Colonic mucosa (tissue), 4 donors: ENCODE measurements around the gene IL1RAPL2. TPM values are rescaled to one million over a fixed set of nuclear protein-coding genes. Genes with fewer than 3 reads are reported as not detected.
"Not testable (repeated sequence)": the region's sequence is repeated elsewhere in the genome, so short reads cannot be mapped to it uniquely, and the experiment has no call there.

Experiments used
- DNase-seq: peaks from one replicate; pipeline ENCODE4 v3.0.0-alpha.2; 2020
- H3K27ac ChIP-seq: fragments of 200-600 bp; one replicate; pipeline ENCODE4 v1.8.0; 2021
- H3K27me3 ChIP-seq: fragments of 200-600 bp; one replicate; pipeline ENCODE4 v1.8.0; 2021
- H3K36me3 ChIP-seq: fragments of 200-600 bp; one replicate; pipeline ENCODE4 v1.8.0; 2021
- H3K4me1 ChIP-seq: fragments of 200-600 bp; one replicate; pipeline ENCODE4 v1.8.0; 2021; ENCODE audit warnings: mild to moderate bottlenecking
- H3K4me3 ChIP-seq: fragments of 200-600 bp; one replicate; pipeline ENCODE4 v1.8.0; 2021
- H3K9ac ChIP-seq, 2 donors: one replicate each; pipeline ENCODE4 v1.7.0; 2013; ENCODE audit warnings: control low read depth in 2 of 2, low read depth in 2 of 2, low read length in 2 of 2
- H3K9me3 ChIP-seq: fragments of 200-600 bp; one replicate; pipeline ENCODE4 v1.8.0; 2021
- CTCF ChIP-seq: fragments of 200-600 bp; IDR thresholded peaks from one replicate; pipeline ENCODE4 v1.8.0; 2022; ENCODE audit warnings: antibody characterized with exemption, mild to moderate bottlenecking
- intact Hi-C: fragments of 100-400 bp; cut with DNase I; formaldehyde crosslinking; loops from one replicate; pipeline ENCODE4 v1.14.1; 2022
- total RNA-seq, 2 donors: library from RNA; stranded (reverse); fragmentation: NEBNext Ultra II Directional in 1 of 2; extraction: Animal tissue kit (Norgen Biotek cat#: 25700) in 1 of 2; gene quantifications; one replicate each; pipeline ENCODE4 v1.2.1, GENCODE V29; 2021
- donor health status: healthy.
- donor health status: DM: no; HTN: no; CAD: no.
- donor health status: DM: no; HTN: no; CAD: no.

The IL1RAPL2 gene
- total RNA-seq, 2 donors from 2014 or later: not detected

DNA sequence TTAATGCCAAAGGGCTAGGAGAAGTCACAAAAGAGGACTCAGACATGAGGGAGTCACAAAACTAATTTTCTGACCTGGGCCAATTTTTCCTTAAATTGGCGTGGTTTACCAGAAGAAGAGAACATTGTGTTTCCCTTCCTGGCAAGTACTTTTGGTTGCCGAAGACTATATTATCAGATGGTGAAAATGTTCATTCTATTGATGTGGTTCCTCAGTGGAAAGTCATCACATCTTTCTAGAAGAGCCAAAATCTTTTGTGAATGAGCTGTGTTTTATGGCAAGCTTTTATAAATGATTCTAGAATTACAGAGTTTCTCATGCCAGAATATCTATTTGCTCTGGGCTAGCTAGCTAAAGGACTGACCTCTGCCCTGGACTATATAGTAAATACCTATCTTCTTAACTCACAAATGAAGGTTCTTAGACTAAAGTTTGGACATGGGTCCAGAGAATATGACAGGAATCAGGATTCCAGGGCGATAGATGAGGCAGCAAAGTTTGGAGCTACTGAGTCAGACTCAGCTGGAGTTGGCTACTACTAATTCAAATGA, 288.9 kb downstream of the IL1RAPL2 start:
- intact Hi-C loops: no loop called here
- H3K27ac ChIP-seq: no peak overlapping the region
- no peak for TF ChIP-seq CTCF
- H3K9ac ChIP-seq: no peak overlapping the region
- no peaks in the 10 kb centered on the region for H3K9me3 ChIP-seq
- no peak overlapping the region for H3K4me3 ChIP-seq
- no peaks in the 10 kb centered on the region for H3K36me3 ChIP-seq
- no peaks in the 10 kb centered on the region for H3K4me1 ChIP-seq
- no peak for DNase-seq
- no peaks in the 10 kb centered on the region for H3K27me3 ChIP-seq

DNA sequence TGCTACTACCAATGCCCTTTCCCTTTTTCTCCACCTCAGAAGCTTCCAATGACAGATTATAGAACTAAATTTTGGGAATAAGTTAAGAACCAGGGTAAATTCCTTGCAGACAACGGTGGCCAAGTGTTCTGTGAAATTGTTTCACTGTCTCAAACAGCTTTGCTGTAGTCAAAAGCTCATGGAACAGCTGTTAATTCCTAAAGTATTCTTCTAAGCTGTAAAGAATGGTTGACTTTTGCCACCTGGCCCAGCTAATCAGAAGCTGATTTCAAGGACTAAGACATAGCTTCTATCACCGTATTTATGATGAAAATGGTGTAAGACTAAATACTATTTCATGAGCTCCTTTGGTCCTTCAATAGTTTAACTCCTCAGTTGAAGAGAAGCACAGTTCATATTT, 297.5 kb downstream of the IL1RAPL2 start:
- TF ChIP-seq CTCF: no peak

GRCh38 chrX:104864296-104864695, 298.3 kb downstream of the IL1RAPL2 start:
- TF ChIP-seq CTCF: no peak
- Histone ChIP-seq H3K4me1 (no peaks in the 10 kb centered on the region), H3K9me3 (no peaks in the 10 kb centered on the region), H3K27ac (no peak overlapping the region), H3K4me3 (no peak overlapping the region), H3K27me3 (no peaks in the 10 kb centered on the region), H3K9ac (no peak overlapping the region), H3K36me3 (no peaks in the 10 kb centered on the region)
- intact Hi-C loops: no loop called here
- DNase-seq: no peak

More for the DNA sequence above, 297.5 kb downstream of the IL1RAPL2 start:
- intact Hi-C loops: no loop called here
- no peak overlapping the region for H3K4me3 ChIP-seq
- H3K27me3 ChIP-seq: no peaks in the 10 kb centered on the region
- no peaks in the 10 kb centered on the region for H3K4me1 ChIP-seq
- H3K9ac ChIP-seq: no peak overlapping the region
- no peaks in the 10 kb centered on the region for H3K36me3 ChIP-seq
- no peak overlapping the region for H3K27ac ChIP-seq
- DNase-seq: no peak
- no peaks in the 10 kb centered on the region for H3K9me3 ChIP-seq

DNA sequence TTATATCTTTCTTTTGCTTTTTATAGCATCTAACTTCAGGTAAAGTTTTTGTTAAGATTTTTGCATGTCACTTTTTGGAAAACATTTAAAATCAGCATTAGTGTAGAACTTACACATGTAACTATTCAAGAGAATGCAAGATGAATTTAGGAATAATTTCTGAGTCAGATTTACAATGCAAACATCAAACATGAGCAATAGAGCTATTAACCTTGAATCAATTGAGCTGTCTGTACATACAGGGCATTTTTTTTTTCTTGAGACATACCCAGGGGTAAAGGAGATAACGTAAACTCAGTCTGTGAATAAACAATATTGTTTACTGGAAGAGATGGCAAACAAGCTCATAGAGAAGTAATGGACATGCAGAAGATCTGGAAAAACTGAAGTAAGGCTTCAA, 311.5 kb downstream of the IL1RAPL2 start:
- no peak overlapping the region for H3K9ac ChIP-seq
- H3K27ac ChIP-seq: no peak overlapping the region
- H3K4me3 ChIP-seq: no peak overlapping the region
- intact Hi-C loops: no loop called here
- DNase-seq: no peak
- H3K36me3 ChIP-seq: no peaks in the 10 kb centered on the region
- H3K27me3 ChIP-seq: no peaks in the 10 kb centered on the region
- no peaks in the 10 kb centered on the region for H3K4me1 ChIP-seq
- no peaks in the 10 kb centered on the region for H3K9me3 ChIP-seq
- TF ChIP-seq CTCF: no peak

- Histone ChIP-seq H3K4me3 (no peak overlapping the region), H3K9ac (no peak overlapping the region), H3K27me3 (no peaks in the 10 kb centered on the region), H3K27ac (no peak overlapping the region), H3K36me3 (no peaks in the 10 kb centered on the region), H3K4me1 (no peaks in the 10 kb centered on the region), H3K9me3 (no peaks in the 10 kb centered on the region)
- no peak for DNase-seq
- intact Hi-C loops: no loop called here
- no peak for TF ChIP-seq CTCF
Measured at GRCh38 chrX:104902070-104902469, 336.1 kb downstream of the IL1RAPL2 start.

DNA sequence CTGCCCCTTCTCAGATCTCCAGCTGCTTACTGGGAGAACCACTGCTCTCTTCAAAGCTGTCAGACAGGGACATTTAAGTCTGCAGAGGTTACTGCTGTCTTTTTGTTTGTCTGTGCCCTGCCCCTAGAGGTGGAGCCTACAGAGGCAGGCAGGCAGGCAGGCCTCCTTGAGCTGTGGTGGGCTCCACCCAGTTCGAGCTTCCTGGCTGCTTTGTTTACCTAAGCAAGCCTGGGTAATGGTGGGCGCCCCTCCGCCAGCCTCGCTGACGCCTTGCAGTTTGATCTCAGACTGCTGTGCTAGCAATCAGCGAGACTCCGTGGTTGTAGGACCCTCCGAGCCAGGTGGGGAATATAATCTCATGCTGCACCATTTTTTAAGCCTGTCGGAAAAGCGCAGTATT, 343.7 kb downstream of the IL1RAPL2 start:
- peak; percentile 22 for DNase-seq
- H3K36me3 ChIP-seq, H3K9ac ChIP-seq, H3K9me3 ChIP-seq, H3K27ac ChIP-seq, intact Hi-C loops, H3K4me1 ChIP-seq, H3K27me3 ChIP-seq: not testable (repeated sequence)
- peak overlapping the region; percentile 23 for H3K4me3 ChIP-seq
